Stimulated activated CD4-positive, alpha-beta T cell treated with anti-CD3 and anti-CD28 coated beads, Interleukin-2, amount 100 ng/mL, for 24 hours (primary cell): ENCODE results near the gene SLC35E2B.
"Not testable (repeated sequence)": the region's sequence is repeated elsewhere in the genome, so short reads cannot be mapped to it uniquely, and the experiment has no call there.

ENCODE experiments used
- DNase-seq, 2 donors: peaks; one replicate each; pipeline ENCODE4 v3.0.0-alpha.2; 2020

Gene SLC35E2B

DNA sequence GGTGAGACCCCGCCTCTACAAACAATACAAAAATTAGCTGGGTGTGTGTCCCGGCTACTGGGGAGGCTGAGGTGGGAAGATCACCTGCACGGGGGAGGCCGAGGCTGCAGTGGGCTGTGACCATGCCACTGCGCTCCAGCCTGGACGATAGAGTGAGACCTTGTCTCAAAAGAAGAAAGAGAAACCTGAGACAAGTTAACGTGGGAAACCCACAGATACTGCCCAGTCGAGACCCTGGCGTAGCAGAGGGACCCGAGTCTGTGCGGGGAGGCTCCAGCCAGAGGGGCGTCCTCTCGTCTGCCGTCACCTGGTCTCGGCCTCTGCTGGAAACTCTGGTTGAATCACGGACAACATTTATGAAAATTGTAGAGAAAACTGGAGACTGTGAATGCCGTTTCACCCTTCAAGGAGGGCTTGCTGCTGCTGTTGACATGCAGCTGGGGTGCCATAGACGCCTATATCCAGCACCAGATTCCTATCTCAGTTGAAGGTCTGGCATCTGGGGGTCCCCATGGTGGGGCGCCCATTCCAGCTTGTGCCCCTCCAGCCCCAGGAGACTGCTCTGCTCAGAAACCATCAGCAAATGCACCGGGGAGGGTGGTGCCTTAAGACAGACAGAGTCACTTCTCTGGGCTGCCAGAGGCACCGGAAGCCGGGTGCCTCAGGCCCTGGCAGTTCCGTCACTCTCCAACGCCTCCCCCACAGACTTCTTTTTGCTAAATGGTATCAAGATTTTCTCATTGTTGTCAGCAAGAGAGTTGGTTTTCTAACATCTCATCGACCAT, 20.2 kb downstream of the SLC35E2B start:
- no peak for DNase-seq

GRCh38 chr1:1671365-1672119, 21.1 kb downstream of the SLC35E2B start:
- DNase-seq, result no peak

GRCh38 chr1:1670866-1671265, 21.7 kb downstream of the SLC35E2B start:
- DNase-seq, result no peak

DNA sequence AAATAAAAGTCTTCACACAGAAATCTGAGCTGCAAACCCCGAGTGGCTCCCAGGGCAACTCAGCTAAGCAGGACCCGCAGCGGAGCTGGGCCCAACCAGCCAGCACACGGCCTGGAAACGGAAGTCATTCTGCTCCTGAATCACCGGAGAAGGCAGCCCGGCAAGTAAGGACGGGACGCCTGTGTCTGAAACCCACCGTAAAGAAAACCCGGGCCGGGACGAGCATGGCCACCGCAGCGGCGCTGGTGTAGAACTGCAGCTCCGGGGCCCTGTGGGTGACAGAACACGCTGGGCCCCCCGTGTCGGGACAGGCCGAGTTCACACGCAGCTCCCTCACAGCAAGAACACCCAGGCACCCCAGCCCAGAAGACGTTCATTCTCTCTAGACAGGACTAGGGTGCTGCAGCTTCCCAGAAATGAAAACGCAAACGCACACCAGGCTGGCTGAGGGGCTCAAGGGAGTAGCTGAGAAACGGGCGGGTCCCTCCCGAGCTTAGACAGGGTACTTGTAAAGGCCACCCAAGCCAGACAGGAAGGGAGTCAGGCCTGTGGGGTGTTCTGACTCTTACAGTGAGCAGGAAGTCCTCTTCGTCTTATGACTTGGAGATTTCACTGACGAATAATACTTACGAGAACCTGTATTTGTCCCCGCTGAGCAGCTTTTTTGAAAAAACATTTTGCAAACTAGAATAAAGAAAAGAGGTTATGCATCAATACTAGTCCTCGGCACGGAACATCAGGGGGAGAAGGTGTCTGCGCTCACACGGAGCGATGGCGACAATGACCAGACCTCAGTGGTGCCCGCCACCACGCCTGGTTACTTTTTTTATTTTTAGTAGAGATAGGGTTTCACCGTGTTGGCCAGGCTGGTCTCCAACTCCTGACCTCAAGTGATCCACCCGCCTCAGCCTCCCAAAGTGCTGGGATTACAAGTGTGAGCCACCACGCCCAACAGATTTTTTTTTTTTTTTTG, 22.8 kb downstream of the SLC35E2B start:
- no peak for DNase-seq

DNA sequence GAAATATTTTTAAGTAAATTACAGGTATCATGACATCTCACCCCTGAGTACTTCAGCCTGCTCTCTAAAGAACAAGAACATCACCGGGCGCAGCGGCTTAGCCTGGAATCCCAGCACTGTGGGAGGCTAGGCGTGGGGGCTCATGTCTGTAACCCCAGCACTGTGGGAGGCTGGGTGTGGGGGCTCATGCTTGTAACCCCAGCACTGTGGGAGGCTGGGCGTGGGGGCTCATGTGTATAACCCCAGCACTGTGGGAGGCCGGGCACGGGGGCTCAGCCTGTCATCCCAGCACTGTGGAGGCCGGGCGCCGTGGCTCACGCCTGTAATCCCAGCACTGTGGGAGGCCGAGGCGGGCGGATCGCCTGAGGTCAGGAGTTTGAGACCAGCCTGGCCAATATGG, 26.1 kb downstream of the SLC35E2B start:
- DNase-seq, result no peak

DNA sequence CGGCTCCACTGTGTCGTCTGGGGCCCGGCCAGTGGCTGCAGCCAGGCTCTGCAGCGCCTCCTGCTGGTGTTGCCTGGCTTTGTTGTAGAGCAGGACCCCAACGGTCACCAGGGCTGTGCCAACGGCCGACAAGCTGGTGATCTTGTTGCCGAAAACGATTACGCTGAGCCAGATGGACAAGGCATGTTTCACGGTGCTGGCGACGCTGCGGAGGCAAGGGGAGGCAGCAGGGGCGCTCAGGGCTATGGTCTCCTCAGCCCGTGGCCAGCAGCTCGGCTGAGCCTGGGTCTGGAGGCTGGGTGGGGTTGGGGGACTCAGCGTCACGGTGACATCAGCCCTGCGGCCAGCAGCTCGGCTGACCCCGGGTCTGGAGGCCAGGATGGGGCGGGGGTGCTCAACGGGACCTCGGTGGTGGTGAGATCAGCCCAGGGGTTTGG, 26.8 kb downstream of the SLC35E2B start:
- peak; percentile 60 to 62 for DNase-seq

DNA sequence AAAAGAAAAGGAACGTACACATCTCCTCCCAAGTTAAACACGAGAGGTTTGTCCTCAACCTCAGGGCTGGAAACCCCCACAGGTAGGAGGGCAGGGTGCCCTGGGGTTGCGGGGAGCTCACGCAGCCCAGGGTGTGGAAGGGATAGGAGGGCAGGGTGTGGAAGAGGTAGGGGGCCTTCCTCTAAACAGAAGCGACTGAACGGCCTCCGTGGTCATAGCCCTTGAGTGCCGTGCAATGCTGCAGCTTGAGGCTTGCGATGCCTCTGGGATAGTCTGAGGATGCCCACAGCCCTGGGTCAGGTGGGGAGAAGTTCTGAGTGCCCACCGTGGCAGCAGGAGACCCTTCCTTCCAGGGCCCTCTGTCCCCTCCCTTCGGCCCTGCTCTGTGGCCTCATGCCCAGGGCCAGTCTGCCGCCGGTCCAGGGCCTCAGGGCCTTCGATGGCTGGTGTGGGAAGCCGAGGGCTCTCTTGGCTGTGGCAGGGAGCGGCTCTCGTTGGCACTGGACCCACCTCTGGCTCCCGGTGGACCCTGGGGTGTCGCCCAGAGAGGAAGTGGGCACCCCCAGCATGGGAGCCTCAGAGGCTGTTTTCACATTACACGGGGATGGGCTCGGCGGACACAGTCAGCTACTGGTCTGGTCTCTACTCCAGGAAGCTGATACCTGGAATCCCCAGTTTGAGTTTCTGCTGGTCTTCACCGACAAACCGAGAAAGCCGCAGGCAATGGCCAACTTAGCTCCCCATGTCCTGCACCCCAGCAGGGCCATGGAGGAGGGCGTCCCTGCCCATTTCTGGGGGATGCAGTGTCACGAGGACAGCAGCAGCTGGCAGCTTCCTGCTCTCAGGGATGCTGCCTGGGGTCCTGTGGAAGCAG, 27.4 kb downstream of the SLC35E2B start:
- no peak for DNase-seq

DNA sequence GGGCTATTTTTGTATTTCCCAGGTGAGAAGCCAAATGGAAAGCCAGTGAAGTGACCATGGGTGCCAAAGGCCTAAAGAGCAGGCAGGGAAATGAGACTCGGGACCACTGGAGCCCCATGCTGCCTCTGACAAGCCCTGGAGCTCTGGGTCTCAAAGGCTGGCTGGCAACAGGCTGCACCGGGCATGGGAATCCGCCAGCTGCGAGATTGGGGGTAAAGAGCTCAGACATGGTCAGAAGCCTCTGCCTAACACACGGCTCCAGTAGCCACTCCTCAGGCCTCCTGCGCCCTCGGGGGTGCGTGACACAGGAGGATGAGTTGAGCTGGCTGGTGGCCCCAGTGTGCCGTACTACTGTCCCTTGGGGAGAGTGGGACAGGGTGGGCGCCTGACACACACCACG, 28.3 kb downstream of the SLC35E2B start:
- DNase-seq, result not testable (repeated sequence)

GRCh38 chr1:1662830-1663560, 29.6 kb downstream of the SLC35E2B start:
- not testable (repeated sequence) for DNase-seq

GRCh38 chr1:1662392-1662791, 30.2 kb downstream of the SLC35E2B start:
- DNase-seq, result not testable (repeated sequence)

GRCh38 chr1:1658583-1659549, 33.7 kb downstream of the SLC35E2B start, which contains the start of gene CDK11B:
TSS of gene CDK11B (minus strand) at chr1:1659004. CDS start at chr1:1657485, 1,519 bp downstream.
- peak; percentile 99 for DNase-seq

DNA sequence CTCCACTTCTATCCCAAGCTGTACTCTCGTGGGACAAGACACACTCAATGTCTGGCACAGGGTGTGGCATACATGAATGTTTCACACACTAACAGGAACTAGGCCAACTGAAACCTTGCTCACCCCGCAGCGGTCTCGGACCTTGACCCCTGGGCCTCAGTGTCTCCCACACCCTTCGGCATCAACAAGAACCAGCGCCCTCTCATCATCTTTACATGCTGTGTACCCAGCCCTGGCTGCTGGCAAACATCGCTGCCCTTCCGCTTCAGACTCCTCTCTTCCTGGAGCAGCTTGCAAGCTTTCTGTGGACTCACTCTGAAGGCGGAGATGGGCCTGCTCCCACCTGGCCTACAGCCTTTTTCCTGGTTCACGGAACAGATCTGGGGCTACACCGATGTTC, 44.3 kb downstream of the SLC35E2B start:
- DNase-seq, result not testable (repeated sequence)

- not testable (repeated sequence) for DNase-seq
Measured at GRCh38 chr1:1647567-1648241, 44.9 kb downstream of the SLC35E2B start.

- DNase-seq, result not testable (repeated sequence)
Measured at GRCh38 chr1:1646326-1646725, 46.3 kb downstream of the SLC35E2B start.

DNA sequence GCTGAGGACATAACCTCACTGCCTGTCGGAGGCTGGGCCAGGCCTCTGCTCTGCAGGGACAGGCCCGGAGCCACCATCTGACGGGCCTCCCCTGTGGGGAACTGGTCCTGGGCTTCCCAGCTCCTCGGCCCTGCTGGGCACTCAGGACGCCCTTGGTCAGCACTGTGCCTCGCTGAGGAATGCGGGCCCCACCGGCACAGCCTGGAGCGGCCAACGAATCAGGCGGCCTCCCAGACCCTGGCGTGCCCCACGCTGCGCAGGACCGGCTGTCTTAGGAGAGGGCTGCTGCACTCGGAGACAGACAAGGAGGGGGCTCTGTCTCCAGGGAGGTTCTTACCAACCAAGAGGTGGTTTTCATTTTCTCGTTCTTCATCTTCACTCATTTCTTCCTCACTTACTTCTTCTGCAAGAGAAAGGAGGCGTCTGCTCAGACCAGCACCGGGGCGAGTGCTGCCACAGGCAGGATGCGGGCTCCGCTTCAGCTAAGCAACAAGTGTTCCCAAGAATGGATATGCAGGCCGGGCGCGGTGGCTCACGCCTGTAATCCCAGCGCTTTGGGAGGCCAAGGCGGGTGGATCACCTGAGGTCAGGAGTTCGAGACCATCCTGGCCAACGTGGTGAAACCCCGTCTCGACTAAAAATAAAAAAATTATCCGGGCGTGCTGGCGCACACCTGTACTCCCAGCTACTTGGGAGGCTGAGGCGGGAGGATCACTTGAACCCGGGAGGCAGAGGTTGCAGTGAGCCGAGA, 51.7 kb downstream of the SLC35E2B start:
- not testable (repeated sequence) for DNase-seq

DNA sequence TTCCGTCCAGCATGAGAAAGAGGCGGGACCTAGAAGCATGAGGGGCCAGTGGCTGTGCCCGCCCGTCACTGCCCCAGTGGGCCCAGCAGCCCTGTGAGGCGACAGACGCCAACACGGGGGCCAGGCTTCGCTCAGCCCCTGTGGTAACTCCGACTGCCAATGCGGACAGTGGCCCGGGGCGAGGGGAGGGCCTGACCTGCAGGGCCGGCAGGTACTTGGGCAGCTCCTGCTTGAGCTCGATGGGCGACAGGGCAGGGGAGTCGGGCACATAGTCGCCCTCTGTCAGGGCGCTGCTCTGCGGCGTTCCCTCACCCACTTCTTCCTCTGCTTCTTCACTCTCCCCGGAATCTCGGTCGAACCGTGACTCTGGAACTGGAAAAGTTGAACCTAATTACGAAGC, 52.5 kb downstream of the SLC35E2B start:
- DNase-seq, result not testable (repeated sequence)

GRCh38 chr1:1639368-1639767, 53.2 kb downstream of the SLC35E2B start:
- not testable (repeated sequence) for DNase-seq

- DNase-seq, result not testable (repeated sequence)
Measured at GRCh38 chr1:1638528-1638927, 54.1 kb downstream of the SLC35E2B start.
